UCSD-AML1 (cell line): Measurements from ENCODE around the gene PHACTR1.

Experiments used
- DNase-seq: peaks from one replicate; lab custom pipeline; 2025; ENCODE audit not compliant: unreplicated experiment; lab: John Stamatoyannopoulos, UW

PHACTR1 gene

DNA sequence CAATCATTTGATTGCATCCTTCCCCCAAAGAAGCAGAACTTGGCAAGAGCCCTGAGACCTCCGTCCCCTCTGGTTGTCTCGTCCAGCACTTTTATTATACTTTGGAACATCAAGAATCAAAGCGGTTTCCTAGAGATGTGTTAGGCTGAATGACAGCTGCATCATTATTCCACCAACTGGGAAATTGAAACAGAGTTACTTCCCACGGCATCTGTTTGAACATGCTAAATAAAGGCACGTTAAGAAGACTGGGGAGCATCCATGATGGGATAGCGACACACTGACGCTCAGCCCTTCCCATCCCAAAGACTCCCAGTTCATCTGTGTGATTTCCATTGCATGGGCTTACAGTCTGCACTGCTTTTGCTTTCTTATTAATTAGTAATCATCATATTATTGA, 464.0 kb downstream of the PHACTR1 start:
- no peak for DNase-seq

DNA sequence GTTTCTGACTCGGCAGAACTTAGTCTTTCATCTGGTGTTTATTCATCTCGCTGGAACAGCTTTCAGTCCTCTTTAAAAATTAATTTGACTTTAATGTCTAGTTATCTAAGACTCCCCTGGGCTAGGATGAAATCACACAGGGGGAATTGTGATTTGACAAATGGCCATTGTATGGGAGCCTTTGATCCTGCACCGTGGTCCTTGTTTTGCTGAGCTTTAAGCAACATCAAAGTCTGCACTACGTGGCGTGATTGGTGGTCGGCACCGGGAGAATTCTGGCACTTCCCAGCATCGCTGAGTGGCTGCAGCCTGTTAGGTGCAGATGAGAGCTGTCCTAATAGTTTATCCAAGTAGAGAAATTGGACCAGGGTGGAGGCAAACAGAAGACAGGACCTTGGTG, 464.8 kb downstream of the PHACTR1 start:
- DNase-seq = no peak

DNA sequence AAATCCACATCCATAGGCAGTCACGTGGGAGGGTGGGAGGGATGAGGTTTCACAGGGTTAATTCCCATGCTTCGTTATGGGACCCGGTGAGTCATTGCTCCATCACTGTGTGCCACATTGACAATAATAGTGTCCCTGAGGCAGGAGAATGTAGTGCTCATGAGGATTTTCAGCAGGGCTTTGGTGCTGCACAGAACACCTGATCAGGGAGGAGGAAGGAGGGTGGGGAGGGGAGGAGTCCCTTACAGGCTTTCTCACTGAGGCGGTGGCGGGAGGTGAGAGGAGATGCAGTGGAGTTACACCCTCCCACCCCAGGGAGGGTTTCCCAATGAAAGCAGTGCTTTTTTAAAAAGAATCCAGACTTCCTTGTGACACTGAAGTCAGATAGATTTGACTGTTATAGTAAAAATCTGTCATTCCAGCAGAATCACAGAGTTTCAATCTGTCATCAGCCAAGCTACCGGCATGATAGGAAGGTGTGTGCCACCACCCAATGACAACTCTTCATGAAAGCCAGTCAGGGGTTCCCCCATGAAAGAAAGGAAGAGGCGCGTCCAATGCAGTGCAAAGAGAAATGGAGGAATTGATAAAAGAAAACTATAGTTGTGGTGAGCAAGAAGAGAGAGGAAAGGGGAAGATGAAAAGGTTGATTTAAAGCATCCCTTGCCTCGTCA, 467.0 kb downstream of the PHACTR1 start:
- no peak for DNase-seq

DNA sequence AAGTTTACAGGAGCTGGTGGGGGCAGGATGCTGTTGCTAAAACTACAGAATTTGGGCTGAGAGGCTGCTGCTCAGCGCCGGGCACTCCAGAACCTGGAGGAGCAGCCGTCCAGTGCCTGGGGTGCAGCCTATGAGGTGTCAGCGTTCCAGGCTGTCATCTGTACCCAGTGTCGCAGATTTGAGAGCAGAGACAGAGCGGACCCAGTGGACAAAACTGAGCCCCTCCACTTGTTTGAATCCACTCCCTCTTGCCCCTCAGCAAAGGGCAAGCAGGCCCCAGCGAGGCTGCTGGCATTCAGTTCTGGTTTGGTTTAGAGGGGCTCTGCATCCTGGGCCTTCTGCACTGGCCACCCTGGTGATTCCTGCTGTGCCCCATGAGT, 467.5 kb downstream of the PHACTR1 start:
- DNase-seq = no peak

DNA sequence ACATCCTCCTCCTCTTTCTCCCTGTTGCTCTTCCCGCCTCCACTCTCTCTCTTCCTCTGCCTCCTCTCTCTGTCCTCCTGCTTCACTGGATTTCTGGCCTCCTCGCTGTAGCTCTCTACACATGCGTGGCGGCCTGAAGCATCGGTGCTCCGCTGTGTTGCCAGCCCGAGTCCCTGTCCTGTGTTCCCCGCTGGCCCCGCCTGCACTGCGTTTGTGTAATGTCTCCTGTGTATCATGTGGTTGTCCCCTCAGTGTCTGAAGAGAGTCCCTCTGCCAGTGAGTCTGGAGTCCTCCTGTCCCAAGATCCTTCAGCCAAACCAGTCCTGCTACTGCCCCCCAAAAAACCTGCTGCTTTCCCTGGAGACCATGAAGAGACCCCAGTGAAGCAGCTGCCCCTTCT, 468.0 kb downstream of the PHACTR1 start:
- no peak for DNase-seq

DNA sequence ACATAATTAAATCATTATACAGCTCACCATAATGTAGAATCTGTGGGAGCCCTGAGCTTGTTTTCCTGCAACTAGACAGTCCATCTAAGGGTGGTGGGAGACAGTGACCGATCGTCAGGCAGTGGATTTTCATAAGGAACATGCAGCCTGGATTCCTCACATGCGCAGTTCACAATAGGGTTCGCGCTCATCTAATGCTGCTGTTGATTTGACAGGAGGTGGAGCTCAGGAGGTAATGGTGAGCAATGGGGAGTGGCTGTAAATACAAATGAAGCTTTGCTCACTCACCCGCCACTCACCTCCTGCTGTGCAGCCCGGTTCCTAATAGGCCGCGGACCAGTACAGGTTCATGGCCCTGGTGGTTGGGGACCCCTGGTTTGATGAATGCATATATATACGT, 470.3 kb downstream of the PHACTR1 start:
- DNase-seq = no peak

DNA sequence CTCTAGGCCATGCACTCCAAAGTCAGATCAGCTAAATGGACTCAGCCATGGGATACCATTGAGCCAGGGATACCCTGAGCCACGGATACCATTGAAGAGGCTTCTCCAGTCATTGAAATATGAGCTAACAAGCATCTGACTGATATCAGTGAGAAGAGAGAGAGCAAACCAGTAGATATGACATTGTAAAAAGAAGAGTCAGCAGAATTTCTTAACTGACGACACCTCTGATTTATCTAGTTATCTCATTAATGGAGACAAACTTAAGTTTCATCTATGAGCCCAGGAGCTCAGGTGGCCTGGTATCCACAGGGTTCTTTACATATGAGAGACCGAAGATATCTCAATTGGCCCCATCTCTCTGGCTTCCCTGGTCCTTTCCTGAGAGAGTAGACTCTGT, 471.1 kb downstream of the PHACTR1 start:
- no peak for DNase-seq

DNA sequence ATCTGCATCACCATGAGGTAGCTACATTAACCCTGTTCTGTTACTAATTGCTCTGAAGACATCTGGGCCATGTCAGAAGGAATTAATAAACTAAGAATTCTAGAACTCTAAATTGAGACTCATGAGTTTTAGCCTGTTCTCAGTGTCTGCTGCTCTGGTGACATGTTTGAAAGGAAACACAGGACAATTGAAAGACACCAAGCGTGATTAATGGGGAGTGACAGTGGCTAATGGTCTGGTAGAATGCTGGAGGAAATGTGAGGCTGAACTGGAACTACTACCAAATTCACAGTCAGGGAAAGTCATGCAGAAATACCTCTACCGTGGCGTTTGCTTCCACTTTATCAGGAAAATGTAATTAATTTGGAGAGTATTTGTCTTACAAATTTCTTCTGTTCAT, 471.7 kb downstream of the PHACTR1 start:
- no peak for DNase-seq

DNA sequence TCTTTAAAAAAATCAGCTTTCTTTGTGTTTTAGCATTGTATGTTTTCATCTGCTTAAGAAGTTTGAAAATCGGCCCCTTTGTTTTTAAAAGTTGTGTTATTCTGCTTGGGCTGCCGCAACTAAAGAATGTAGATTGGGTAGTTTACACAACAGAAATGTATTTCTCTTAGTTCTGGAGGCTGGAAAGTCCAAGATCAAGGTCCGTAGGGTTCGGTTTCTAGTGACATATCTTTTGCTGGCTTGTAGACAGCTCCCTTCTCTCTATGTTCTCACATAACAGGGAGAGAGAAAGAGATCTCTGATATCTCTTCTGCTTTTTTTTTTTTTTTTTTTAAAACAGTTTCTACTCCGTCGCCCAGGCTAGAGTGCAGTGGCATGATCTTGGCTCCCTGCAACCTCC, 473.1 kb downstream of the PHACTR1 start:
- DNase-seq = no peak

DNA sequence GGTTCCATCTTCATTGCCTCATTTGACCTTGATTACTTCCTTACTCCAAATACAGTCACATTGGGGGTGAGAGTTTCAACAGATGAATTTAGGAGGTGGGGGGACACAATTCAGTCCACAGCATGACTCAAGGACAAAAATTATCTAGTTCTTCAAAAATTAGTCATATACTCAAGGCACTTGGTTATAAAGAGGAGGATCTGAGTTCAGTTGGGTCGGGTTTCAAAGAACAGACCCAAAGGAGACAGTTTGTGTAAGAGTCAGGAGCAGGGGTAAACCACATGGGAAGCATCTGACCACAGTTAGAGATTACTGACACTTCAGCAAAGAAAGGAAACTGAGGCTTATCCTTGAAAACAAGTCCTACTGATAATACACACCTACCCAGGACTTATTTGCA, 473.8 kb downstream of the PHACTR1 start:
- DNase-seq = no peak

DNA sequence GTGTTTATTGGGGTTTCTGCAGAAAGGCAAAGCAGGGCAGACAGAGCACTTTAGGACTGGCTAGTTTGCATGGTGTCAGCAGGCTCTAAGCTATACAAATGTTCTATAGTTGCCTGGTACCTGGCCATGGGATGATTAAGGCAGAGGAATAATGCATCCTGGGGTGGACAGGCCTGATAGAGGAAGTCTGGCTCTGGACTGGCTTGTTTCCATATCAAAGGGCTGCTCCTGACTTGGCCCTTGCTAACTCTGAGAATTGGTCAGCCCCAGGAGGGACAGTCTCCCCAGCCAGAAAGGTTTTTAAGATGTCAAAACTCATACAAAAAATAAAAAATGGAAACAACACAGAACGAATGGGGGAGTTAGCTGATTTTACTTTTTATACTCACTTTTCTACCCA, 474.9 kb downstream of the PHACTR1 start:
- DNase-seq = no peak

DNA sequence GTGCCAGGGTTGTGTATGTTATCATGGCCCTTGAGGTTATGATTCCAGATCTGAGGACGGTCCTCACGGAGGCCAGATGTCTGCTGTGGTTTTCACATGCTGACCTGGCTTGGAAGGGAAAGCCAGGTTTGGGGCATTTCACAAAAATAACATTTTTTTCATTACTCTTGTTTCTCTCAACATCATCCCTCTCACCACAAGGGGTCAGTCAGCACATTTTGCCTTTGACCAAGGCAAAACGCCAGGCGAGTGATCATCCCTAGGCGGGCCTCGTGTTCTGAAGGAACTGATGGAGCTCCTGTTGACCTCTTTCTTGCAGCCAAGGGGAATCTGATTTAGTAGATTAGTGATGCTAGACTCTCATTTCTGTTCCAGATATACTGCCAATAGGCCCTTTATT, 478.3 kb downstream of the PHACTR1 start:
- DNase-seq = peak; percentile 20

DNA sequence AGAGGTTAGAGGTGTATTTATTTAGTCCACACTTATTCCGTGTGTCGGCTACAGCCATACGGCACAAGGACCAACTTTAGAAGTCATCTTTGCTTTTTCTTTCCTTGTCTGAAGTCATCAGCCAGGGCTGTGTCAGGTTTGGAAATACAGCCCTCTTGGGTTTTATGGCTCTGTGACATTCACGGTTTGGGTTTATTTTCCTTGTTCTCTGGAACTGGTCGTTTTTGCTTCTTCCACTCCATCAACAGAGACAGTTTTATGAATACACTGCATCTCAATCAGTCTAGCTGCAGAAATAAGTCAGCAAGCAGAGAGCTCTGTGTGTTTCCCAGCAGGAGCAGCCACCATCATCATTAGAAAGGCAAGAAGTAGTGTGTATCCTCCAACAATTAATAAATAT, 479.2 kb downstream of the PHACTR1 start:
- DNase-seq = no peak

DNA sequence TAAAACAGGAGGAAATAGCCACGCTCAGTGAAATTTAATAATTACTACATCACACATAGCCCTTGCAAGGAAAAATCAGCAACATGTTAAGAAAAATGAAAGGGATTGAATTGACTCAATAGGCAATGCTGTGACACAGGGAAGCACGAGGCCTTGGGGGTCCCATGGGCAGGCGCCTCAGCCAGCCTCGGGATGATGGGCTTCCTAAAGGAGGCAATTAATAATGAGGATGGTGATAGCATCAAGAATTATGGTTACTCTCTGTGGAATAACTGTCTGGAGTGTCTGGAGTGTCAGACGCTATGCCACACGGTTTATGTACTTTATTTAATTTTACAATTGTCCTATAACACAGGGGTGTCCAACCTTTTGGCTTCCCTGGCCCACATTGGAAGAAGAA, 481.6 kb downstream of the PHACTR1 start:
- DNase-seq = no peak

DNA sequence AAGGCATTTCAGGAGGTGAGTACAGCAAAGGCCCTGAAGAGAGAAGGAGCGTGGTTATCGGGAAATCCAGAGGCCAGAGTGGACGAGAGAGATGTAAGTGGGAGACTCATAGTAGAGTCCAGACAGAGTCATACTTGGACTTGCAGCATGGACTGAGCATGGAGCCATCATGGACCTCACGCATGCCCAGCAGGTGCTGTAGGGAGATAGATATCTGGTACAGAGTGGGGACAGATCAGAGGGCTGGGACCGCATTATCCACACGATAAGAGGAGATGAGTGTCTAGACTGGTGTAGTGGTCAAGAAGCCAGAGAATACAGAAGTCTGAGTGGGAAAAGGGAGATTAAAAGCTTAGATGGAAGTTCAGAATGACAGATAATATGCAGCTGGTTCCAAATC, 484.8 kb downstream of the PHACTR1 start:
- DNase-seq = no peak

DNA sequence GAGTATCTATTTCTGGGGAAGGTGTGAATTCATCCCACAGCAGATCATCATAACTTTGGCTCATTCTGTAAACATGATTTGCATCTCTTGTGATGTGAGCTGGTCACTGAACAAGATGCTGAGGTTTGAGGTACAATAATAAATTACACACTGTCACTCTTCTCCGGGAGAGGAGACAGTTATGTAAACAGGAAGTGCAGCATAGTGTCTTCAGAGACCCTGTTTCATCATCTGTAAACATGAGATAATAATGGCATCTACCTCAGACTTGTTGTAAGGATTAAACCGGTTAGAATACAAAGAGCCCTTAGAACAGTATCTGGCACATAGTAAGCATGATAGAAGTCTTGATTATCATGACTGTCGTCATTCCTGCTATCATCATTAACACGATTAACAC, 486.6 kb downstream of the PHACTR1 start:
- no peak for DNase-seq

DNA sequence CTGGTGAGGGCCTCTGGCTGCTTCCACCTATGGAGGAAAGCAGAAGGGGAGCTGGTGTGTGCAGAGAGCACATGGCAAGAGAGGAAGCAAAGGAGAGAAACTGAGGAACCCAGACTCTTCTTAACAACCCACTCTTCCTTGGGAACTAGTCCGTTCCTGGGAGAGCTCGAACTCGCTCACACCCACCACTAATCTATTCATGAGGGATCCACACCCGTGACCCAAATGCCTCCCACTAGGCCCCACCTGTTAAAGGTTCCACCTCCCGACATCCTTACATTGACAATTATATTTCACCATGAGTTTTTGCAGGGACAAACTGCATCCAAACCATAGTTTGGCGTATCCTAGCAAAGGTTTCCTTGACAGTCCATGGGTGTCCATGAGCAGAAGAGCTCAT, 488.5 kb downstream of the PHACTR1 start:
- DNase-seq = no peak

DNA sequence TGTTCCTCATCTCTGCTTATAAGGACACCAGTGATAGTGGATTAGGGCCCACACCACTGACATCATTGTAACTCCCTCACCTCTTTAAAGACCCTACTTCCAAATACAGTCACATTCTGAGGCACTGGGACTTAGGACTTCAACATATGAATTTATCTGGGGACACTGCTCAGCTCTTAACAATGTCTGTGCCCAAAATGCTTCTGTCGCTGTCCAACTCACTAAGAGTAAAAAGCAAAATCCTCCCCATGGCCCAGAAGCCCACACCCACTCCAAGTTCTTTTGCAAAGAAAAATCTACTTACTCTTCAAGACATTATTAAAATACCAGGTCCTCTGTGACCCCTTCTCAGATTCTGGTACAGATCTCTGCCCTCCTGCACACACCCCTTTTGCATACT, 495.5 kb downstream of the PHACTR1 start:
- no peak for DNase-seq

DNA sequence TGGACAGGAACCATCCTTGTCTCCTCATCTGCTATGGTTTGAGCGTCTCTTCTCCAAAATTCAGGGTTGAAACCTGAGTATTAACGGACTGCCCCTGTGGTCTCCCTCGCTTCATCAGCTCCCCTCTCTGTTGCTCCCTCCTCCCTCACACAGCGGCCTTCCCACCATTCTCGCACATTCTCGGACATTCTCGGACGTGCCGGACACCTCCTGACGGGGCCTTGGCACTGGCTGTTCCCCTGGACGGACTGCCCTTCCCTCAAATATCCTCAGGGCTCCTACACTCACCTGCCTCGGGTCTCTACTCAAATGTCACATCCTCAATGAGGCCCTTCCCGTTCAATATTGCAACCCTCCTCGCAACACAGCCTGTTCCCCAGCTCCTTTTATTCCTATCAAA, 496.0 kb downstream of the PHACTR1 start:
- no peak for DNase-seq

DNA sequence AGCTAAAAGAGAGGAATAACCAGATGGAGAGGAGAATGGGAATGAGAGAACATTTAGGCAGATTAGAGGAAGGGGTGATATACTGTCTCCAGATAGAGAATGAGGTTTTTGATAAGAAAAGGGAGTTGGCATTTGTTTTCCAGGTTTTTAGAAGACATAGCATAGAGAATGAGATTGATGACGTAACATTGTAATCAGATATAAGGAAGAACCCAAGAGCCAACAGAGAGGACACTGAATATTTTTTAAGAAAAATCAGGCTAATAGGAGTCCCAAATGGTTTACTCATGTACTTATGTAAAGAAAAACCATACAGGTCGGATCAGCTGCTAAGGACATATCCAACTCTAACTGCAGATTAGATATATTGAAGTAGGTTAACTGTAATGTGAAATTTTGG, 498.8 kb downstream of the PHACTR1 start:
- no peak for DNase-seq

DNA sequence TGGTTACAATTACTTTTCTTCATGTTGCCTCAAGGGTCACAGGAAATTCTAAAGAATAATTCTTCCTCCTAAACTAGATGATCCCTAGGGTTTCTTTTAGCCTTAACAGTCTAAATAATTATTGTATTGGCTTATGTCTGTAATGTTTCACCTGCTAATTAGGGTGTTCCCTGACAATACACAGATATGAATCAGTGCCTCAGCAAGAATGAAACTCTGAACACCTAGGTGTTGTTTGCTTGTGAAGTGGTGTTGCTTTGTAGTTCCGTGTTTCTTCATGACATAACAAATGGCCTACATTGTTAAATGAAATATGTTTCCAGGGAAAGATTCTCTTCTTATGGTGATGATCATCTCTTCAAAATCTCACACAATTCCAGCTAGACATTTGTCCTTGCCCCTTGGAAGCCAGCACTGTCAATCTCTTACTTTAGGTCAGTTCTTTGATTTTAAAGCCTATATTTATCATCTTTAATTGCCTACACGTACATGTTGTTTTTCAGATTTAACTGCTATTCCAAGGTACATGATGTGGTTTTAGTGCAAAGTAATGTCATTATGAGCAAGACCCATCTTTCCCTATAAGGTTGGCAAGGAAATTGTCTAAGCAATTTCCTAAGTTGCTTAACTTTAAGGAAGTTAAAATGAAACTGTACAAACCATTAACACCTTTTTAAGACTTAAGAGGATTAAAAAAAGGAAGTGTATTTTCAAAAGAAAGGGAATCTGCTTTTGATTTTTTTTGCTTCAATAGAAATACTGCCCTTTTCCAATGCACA, 499.9 kb downstream of the PHACTR1 start:
- DNase-seq = no peak

DNA sequence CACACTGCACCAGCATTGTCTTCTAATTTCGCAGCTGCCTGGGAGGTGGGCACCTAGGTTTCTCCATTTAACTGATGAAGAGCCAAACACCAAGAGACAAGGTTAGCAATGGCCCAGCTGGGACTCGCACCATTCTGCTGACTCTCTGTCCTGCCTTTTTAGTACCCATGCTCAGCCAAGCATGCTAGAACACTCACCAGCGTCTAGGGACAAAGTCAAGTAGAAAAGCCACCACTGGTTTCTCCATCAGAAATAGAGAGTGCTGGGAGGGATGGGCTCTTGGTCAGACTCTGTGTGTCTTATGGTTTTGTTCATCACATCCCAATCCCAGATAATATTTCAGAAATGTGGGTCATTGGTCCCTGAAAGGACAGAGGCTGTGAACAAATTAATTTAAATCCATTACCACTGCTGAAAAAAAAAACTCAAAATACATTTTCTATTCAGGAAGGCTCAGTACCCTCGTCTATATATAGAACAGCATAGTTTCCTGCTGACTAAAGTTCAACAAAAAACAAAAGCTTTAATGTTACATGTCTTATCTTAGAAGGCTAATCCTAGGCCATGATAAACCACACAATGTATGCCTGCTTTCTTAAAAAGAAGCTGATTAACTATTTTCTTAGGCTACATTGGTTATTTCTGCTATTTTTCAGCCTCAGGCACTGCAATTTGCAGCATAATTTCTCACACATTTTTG, 500.8 kb downstream of the PHACTR1 start:
- DNase-seq = no peak
